Omental fat pad (tissue), 4 donors: ENCODE data around the gene RTN4R. TPM values are rescaled to one million over a fixed set of nuclear protein-coding genes. Genes with fewer than 3 reads are reported as not detected.

Experiments used
- ATAC-seq: fragments of 150-250 bp; one replicate; pipeline ENCODE4 v1.9.1; 2016; ENCODE audit warnings: mild to moderate bottlenecking, moderate library complexity; ENCODE audit not compliant: low FRiP score
- DNase-seq: peaks from one replicate; pipeline ENCODE4 v3.0.0-alpha.2; 2019; ENCODE audit warnings: low spot score
- total RNA-seq, 4 donors: library from RNA; depleted of rRNA; stranded (reverse); fragments of >200 nt; gene quantifications; one replicate each; pipeline ENCODE4 v1.1.0, GENCODE V29; 2016
- TF ChIP-seq, protein P1 (sequence below), 3 donors: fragments of 450-650 bp; IDR thresholded peaks; one replicate each; pipeline ENCODE4 v1.5.1; 2016 to 2017; ENCODE audit warnings: antibody characterized with exemption in 3 of 3, mild to moderate bottlenecking in 3 of 3, moderate library complexity in 2 of 3

The RTN4R gene
- total RNA-seq, 4 donors from 2014 or later, result 0.25 to 2.3 (median 1.3) TPM

DNA sequence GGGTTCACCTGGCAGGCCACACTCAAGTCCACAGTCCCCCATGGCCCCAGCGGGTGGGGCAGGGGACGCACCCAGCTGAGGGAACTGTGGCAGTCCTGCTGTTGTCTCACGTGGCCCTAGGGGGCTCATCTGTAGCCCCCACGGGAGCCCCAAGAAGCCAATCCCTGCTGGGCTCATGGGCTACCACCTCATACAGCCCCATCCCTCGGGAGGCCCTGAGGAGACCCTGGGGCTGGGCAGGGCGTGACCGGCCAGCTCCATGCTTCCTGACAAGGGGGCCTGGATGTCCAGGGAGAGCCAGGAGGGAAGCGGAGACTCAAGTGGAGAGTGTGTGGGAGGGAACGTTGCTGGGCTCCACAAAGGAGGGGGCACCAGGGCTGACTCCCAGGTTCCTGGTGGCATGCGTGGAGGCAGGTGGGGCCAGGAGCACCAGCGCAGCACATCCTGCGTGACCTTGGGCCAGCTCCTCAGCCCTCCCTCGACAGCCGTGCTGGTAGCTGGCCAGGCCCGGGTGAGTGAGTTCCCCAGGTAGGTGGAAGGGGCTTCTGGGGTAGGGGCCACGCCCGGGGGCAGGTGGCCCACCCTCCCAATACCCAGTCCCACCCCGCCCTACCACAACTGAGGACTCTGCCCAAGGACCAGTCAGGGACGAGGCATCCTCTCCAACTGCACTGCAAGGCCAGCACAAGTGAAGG is 7.9 kb downstream of the RTN4R start:
- ATAC-seq (no peak), DNase-seq (no peak)
- TF ChIP-seq, protein P1, sequence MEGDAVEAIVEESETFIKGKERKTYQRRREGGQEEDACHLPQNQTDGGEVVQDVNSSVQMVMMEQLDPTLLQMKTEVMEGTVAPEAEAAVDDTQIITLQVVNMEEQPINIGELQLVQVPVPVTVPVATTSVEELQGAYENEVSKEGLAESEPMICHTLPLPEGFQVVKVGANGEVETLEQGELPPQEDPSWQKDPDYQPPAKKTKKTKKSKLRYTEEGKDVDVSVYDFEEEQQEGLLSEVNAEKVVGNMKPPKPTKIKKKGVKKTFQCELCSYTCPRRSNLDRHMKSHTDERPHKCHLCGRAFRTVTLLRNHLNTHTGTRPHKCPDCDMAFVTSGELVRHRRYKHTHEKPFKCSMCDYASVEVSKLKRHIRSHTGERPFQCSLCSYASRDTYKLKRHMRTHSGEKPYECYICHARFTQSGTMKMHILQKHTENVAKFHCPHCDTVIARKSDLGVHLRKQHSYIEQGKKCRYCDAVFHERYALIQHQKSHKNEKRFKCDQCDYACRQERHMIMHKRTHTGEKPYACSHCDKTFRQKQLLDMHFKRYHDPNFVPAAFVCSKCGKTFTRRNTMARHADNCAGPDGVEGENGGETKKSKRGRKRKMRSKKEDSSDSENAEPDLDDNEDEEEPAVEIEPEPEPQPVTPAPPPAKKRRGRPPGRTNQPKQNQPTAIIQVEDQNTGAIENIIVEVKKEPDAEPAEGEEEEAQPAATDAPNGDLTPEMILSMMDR (IDR thresholded peaks at IDR 0.05), result no peak

DNA sequence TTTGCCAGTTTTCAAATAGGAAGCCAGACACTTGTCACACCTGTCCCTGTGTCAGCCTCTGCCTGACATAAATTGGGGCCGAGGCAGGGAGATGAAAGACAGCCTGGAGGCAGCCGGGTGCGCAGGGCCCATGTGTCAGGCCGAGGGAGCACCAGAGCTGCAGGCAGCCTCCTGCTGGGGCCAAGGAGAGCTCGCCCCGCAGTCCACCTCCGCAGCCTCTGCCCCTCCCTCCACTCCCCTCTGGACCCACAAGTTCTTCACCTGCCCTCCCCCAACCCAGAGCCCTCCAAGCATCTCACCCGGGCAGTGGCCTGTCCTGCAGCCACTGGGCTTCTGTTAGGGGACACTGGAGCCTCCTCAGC is 8.8 kb downstream of the RTN4R start:
- ATAC-seq, result no peak
- DNase-seq, result no peak
- TF ChIP-seq, protein P1 (IDR thresholded peaks at IDR 0.05), result no peak

DNA sequence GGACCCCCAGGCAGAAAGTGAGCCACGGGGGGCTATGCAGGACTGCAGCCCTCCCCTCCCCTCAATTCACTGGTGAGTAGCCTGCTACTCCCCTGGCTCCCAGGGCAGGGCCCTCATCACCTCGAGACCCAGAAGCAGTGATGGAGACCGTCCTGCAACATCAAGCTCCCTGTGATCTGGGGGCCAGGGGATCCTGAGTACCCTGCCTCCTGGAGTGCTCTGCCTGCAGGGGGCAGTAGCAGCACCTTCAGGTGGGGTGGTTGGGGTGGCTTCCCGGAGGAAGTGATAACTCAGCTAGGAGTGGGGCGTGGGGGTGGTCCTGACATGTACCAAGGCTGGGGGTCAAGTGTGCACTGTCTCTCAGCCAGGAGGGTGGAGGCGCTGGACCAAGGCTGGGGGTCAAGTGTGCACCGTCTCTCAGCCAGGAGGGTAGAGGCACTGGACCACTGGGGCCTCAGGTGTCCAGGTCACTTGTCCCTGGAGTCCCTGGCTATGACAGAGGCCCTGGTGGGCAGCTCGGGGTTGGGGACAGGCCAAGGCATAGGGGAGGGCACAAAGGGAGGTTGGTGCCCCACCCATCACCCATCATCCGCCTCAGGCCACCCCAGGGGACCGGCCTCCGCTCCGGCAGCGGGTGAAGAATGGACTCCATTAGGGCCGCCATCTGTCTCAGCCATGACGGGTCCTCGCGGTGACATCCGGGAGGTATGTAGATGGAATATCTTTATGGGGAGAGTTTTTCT is 9.4 kb downstream of the RTN4R start:
- ATAC-seq (no peak), DNase-seq (no peak)
- TF ChIP-seq, protein P1 (IDR thresholded peaks at IDR 0.05), result no peak

DNA sequence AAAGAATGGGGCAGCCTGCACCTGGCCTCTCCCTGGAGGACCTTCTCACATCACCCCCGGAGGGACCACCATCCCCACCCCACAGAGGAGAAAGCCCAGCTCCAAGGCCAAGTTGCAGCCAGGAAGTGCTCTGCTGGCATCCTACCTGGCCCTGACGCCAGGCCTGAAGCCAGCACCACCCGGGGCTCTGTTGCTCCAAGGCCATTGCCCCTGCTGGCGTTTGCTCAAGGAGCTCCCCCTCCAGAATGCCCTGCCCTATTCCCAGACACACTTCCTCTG is 10.2 kb downstream of the RTN4R start:
- ATAC-seq, result no peak
- TF ChIP-seq, protein P1 (IDR thresholded peaks at IDR 0.05), result no peak
- no peak for DNase-seq

DNA sequence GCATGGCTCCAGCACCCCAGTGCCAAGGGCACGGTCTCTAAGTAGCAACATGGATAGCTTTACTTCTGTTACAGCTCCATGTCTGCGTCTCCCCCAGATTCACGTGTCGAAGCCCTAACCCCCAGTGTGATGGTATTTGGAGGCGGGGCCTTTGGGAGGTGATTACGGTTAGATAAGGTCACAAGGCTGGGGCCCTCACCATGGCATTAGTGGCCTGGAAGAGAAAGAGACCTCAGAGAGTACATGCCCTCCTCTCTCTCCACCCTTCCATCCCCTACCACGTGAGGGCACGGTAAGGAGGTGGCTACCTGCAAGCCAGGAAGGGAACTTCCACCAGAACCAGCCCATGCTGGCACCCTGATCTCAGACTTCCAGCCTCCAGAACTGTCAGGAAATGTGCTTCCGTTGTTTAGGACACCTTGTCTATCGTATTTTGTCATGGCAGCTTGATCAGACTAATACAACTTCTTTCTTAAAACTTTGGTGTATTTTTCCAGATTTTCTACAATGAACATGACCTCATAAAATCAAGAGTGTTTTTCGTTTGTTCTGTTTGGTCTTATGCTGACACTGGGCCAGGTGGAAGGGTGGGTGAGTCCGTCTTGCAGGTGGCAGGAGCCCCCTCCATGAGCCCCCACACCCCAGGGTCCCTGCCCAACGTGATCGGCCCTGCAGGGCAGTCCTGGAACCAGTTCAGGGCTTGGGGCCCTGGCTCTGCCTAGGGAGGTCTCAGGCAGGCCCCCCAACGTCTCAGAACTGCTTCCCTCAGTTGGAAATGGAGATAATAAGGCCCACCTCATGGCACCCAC is 10.7 kb downstream of the RTN4R start:
- TF ChIP-seq, protein P1 (IDR thresholded peaks at IDR 0.05), result no peak
- ATAC-seq, result no peak

DNA sequence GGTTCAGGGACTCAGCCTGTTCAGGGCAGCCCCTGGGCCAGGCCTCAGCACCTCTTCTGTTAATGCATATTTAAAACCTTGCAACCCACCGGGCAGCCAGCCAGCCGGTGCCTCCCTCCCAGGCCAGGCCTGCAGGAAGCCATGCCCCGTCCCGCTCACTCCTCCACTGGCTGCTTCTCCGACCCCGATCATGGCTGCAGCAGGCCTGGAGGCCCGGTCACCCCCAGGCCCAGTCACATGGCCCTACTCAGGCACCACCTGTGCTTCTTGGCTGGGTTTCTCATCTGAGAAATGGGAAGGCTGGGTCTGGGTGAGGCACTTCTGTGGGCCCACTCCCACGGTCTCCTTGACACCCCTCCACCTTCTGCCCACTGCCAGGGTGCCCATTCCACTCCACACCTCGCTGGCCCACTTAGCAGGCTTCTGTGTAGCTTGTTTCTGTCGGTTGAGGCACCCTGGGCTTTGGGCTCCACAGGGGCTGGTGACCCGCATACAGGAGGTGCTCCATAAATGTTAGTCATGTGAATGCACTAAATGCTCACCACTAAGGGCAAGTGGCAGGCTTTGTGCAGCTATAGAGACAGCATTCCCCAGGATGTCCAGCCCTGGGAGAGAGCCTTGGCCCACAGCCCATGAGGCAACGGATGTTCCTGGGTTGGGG is 11.4 kb downstream of the RTN4R start:
- ATAC-seq (no peak), DNase-seq (no peak)
- TF ChIP-seq, protein P1 (IDR thresholded peaks at IDR 0.05), result no peak

More for the DNA sequence above, 10.7 kb downstream of the RTN4R start:
- DNase-seq, result no peak
